ENCODE results near the gene SGO2.
"Not testable (repeated sequence)": the region's sequence is repeated elsewhere in the genome, so short reads cannot be mapped to it uniquely, and the experiment has no call there.

The SGO2 gene

DNA sequence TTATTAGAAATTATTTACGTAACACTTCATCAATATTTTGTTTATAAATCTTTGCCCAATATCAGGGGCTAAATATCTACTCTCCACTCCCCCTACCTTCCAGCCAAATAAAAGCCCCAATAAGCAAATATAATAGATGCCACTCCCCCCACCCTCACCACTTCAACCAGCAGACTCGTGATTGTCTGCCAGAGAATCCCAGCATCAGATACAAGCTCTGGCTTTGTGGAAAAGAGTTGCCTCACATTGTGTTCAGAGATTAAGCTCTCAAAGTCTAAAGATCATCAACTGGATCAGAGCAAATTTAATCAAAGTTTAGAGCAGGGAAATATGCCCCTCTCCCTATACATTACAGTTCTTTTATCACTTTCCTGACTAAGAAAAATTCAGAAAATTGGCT lies 99.3 kb downstream of the SGO2 start:
- no peak overlapping the region for H2BK5ac ChIP-seq (ENCODE audit: low read depth, low read length, poor library complexity, severe bottlenecking)

DNA sequence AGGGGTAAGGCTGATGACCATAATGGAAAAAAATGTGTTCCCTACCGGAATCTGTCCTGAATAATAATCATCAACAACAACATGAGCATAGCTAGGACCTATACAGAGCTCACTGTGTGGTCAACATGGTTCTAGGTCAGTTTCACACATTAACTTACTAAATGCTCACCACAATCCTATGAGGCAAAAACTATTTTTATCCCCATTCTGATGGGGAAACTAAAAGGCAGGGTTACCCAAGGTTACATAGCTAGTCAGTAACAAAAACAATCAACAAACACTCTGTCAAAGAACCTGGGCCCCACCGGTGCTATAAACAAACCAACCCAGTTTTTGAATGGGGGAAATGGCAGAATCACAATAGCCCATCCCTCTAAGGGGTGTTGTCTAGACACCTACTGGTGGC lies 100.0 kb downstream of the SGO2 start:
- Histone ChIP-seq H3K4me1 (ENCODE audit: control insufficient read depth, insufficient read depth, low read depth, low read length) (peaks cover 4% of the 10 kb centered on the region), H2BK120ac (ENCODE audit: low read depth, low read length) (no peak overlapping the region), H3K18ac (ENCODE audit: low read depth in 1 of 2, low read length in 2 of 2) (no peak overlapping the region), H3K14ac (ENCODE audit: low read length in 2 of 2) (no peak overlapping the region), H3K27me3 (ENCODE audit: control insufficient read depth in 1 of 2, insufficient read depth in 1 of 2, low read length in 2 of 2) (no peaks in the 10 kb centered on the region), H3K9me3 (ENCODE audit: control insufficient read depth, low read length) (no peaks in the 10 kb centered on the region), H3K79me1 (replicated peaks; ENCODE audit: low read length, poor library complexity, severe bottlenecking) (no peaks in the 10 kb centered on the region), H3K36me3 (ENCODE audit: control insufficient read depth in 1 of 2, insufficient read depth in 2 of 2, low read depth in 1 of 2, low read length in 2 of 2) (peaks cover 0 to 71% of the 10 kb centered on the region in 2 experiments), H2BK15ac (ENCODE audit: low read depth, poor library complexity, severe bottlenecking) (no peak overlapping the region), H3K23ac (ENCODE audit: low read length in 2 of 2) (no peak overlapping the region), H3K4me3 (ENCODE audit: insufficient read depth in 1 of 2, low read depth in 1 of 2, low read length in 2 of 2) (no peak overlapping the region), H3K9ac (ENCODE audit: low read length) (no peak overlapping the region), H3K4me2 (ENCODE audit: low read length, poor library complexity, severe bottlenecking) (no peak overlapping the region), H2AK5ac (ENCODE audit: low read length, severe bottlenecking) (no peak overlapping the region), H3K4ac (ENCODE audit: low read depth in 1 of 2, low read length in 2 of 2) (no peak overlapping the region), H4K91ac (ENCODE audit: low read length) (no peak overlapping the region), H3K27ac (ENCODE audit: low read length, poor library complexity, severe bottlenecking) (no peak overlapping the region), H2AFZ (ENCODE audit: low read depth, low read length) (no peak overlapping the region), H2BK5ac (ENCODE audit: low read depth, low read length, poor library complexity, severe bottlenecking) (no peak overlapping the region), H4K8ac (ENCODE audit: low read length) (no peak overlapping the region), H2BK12ac (ENCODE audit: low read length in 2 of 2) (no peak overlapping the region)
- WGBS: 84% methylated on average over 2 of the region's 2 CpGs
- peak; percentile 74 for DNase-seq

More for the DNA sequence above, 99.3 kb downstream of the SGO2 start:
- Histone ChIP-seq H3K27ac (ENCODE audit: low read length, poor library complexity, severe bottlenecking) (no peak overlapping the region), H3K9ac (ENCODE audit: low read length) (no peak overlapping the region), H3K18ac (ENCODE audit: low read depth in 1 of 2, low read length in 2 of 2) (no peak overlapping the region), H3K4me2 (ENCODE audit: low read length, poor library complexity, severe bottlenecking) (no peak overlapping the region), H4K8ac (ENCODE audit: low read length) (no peak overlapping the region), H3K4ac (ENCODE audit: low read depth in 1 of 2, low read length in 2 of 2) (no peak overlapping the region), H3K23ac (ENCODE audit: low read length in 2 of 2) (no peak overlapping the region), H2BK120ac (ENCODE audit: low read depth, low read length) (no peak overlapping the region), H3K4me3 (ENCODE audit: insufficient read depth in 1 of 2, low read depth in 1 of 2, low read length in 2 of 2) (no peak overlapping the region), H3K14ac (ENCODE audit: low read length in 2 of 2) (no peak overlapping the region), H3K79me1 (replicated peaks; ENCODE audit: low read length, poor library complexity, severe bottlenecking) (no peaks in the 10 kb centered on the region), H3K4me1 (ENCODE audit: control insufficient read depth, insufficient read depth, low read depth, low read length) (peaks cover 4% of the 10 kb centered on the region), H2BK15ac (ENCODE audit: low read depth, poor library complexity, severe bottlenecking) (no peak overlapping the region), H3K36me3 (ENCODE audit: control insufficient read depth in 1 of 2, insufficient read depth in 2 of 2, low read depth in 1 of 2, low read length in 2 of 2) (peaks cover 0 to 76% of the 10 kb centered on the region in 2 experiments), H3K27me3 (ENCODE audit: control insufficient read depth in 1 of 2, insufficient read depth in 1 of 2, low read length in 2 of 2) (no peaks in the 10 kb centered on the region), H2AFZ (ENCODE audit: low read depth, low read length) (no peak overlapping the region), H2AK5ac (ENCODE audit: low read length, severe bottlenecking) (no peak overlapping the region), H2BK12ac (ENCODE audit: low read length in 2 of 2) (no peak overlapping the region), H3K9me3 (ENCODE audit: control insufficient read depth, low read length) (no peaks in the 10 kb centered on the region), H4K91ac (ENCODE audit: low read length) (no peak overlapping the region)
- no peak for DNase-seq
- 100% methylated on average over 2 of the region's 2 CpGs for WGBS

DNA sequence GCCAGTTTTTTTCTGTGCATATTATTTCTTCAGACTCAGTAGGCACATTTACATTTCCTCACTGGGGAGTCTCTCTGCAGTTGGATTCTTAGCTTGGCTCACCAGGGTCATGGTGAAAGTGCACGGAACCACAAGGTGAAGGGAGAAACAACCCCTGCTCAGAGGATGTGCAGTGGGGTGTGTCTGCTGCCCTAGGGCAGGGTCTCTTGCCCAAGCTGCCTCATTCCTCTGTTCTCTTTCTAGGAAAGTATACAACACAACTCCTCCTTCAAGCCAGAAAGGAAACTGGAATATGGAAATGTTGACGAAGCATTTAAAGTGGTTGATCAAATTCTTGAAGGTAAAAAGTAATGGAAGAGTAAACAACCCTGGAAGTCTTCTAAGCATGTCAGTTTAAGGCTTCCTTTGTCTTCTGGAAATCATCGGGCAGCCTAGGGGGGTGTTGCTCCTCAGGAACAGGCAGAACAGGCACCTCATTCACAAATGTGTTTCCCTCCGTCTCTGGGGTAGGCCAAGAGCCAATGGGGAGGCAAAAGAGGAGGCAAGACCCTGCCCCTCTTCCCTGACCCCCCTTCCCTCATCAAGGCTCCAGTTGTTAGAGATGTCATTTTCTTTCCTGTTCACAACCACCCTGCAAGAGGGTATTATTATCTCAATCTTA lies 101.2 kb downstream of the SGO2 start:
- H4K91ac ChIP-seq (ENCODE audit: low read length): no peak overlapping the region
- no peaks in the 10 kb centered on the region for H3K27me3 ChIP-seq (ENCODE audit: control insufficient read depth in 1 of 2, insufficient read depth in 1 of 2, low read length in 2 of 2)
- H3K4ac ChIP-seq (ENCODE audit: low read depth in 1 of 2, low read length in 2 of 2): no peak overlapping the region
- no peak overlapping the region for H2AK5ac ChIP-seq (ENCODE audit: low read length, severe bottlenecking)
- peak overlapping the region in 1 of 2 experiments; percentile 42 for H2BK12ac ChIP-seq (ENCODE audit: low read length in 2 of 2)
- no peak overlapping the region for H3K4me3 ChIP-seq (ENCODE audit: insufficient read depth in 1 of 2, low read depth in 1 of 2, low read length in 2 of 2)
- H3K14ac ChIP-seq (ENCODE audit: low read length in 2 of 2): peak overlapping the region in 1 of 2 experiments; percentile 84
- no peak overlapping the region for H3K4me2 ChIP-seq (ENCODE audit: low read length, poor library complexity, severe bottlenecking)
- no peaks in the 10 kb centered on the region for H3K9me3 ChIP-seq (ENCODE audit: control insufficient read depth, low read length)
- H4K8ac ChIP-seq (ENCODE audit: low read length): no peak overlapping the region
- WGBS: 93% methylated on average over 4 of the region's 4 CpGs
- H2BK15ac ChIP-seq (ENCODE audit: low read depth, poor library complexity, severe bottlenecking): no peak overlapping the region
- no peak overlapping the region for H3K23ac ChIP-seq (ENCODE audit: low read length in 2 of 2)
- peak overlapping the region in 1 of 2 experiments; percentile 34 for H3K18ac ChIP-seq (ENCODE audit: low read depth in 1 of 2, low read length in 2 of 2)
- no peak overlapping the region for H2BK120ac ChIP-seq (ENCODE audit: low read depth, low read length)
- H3K27ac ChIP-seq (ENCODE audit: low read length, poor library complexity, severe bottlenecking): no peak overlapping the region
- no peaks in the 10 kb centered on the region for H3K79me1 ChIP-seq (replicated peaks; ENCODE audit: low read length, poor library complexity, severe bottlenecking)
- peaks cover 0 to 61% of the 10 kb centered on the region in 2 experiments for H3K36me3 ChIP-seq (ENCODE audit: control insufficient read depth in 1 of 2, insufficient read depth in 2 of 2, low read depth in 1 of 2, low read length in 2 of 2)
- H2BK5ac ChIP-seq (ENCODE audit: low read depth, low read length, poor library complexity, severe bottlenecking): no peak overlapping the region
- DNase-seq: no peak
- no peak overlapping the region for H2AFZ ChIP-seq (ENCODE audit: low read depth, low read length)
- H3K4me1 ChIP-seq (ENCODE audit: control insufficient read depth, insufficient read depth, low read depth, low read length): peaks cover 4% of the 10 kb centered on the region
- H3K9ac ChIP-seq (ENCODE audit: low read length): no peak overlapping the region

DNA sequence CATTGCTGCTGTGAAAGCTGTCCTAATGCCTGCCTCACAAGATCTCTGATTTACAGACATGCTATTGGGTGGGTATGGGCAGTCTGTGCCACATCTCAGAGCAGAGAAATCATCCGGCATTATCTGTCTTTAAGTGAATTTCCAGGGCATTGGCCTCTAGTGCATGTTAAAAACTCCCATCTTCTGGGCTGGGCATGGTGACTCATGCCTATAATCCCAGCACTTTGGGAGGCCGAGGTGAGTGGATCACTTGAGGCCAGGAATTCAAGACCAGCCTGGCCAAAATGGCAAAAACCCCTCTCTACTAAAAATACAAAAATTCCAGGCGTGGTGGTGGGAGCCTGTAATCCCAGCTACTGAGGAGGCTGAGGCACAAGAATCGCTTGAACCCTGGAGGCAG lies 102.5 kb downstream of the SGO2 start:
- H2BK120ac ChIP-seq (ENCODE audit: low read depth, low read length); H2BK15ac ChIP-seq (ENCODE audit: low read depth, poor library complexity, severe bottlenecking); H2AK5ac ChIP-seq (ENCODE audit: low read length, severe bottlenecking); H3K9me3 ChIP-seq (ENCODE audit: control insufficient read depth, low read length); H3K4me3 ChIP-seq (ENCODE audit: insufficient read depth in 1 of 2, low read depth in 1 of 2, low read length in 2 of 2); H3K14ac ChIP-seq (ENCODE audit: low read length in 2 of 2); H3K4me1 ChIP-seq (ENCODE audit: control insufficient read depth, insufficient read depth, low read depth, low read length); H3K4ac ChIP-seq (ENCODE audit: low read depth in 1 of 2, low read length in 2 of 2); H3K9ac ChIP-seq (ENCODE audit: low read length); H3K27ac ChIP-seq (ENCODE audit: low read length, poor library complexity, severe bottlenecking); H3K27me3 ChIP-seq (ENCODE audit: control insufficient read depth in 1 of 2, insufficient read depth in 1 of 2, low read length in 2 of 2); H2AFZ ChIP-seq (ENCODE audit: low read depth, low read length); H3K79me1 ChIP-seq (replicated peaks; ENCODE audit: low read length, poor library complexity, severe bottlenecking); H3K4me2 ChIP-seq (ENCODE audit: low read length, poor library complexity, severe bottlenecking); H2BK12ac ChIP-seq (ENCODE audit: low read length in 2 of 2); H2BK5ac ChIP-seq (ENCODE audit: low read depth, low read length, poor library complexity, severe bottlenecking); H3K23ac ChIP-seq (ENCODE audit: low read length in 2 of 2); H4K8ac ChIP-seq (ENCODE audit: low read length); H4K91ac ChIP-seq (ENCODE audit: low read length); H3K18ac ChIP-seq (ENCODE audit: low read depth in 1 of 2, low read length in 2 of 2): not testable (repeated sequence)
- H3K36me3 ChIP-seq (ENCODE audit: control insufficient read depth in 1 of 2, insufficient read depth in 2 of 2, low read depth in 1 of 2, low read length in 2 of 2): peaks cover 0 to 50% of the 10 kb centered on the region in 2 experiments
- 56% methylated on average over 4 of the region's 4 CpGs for whole genome bisulfite sequencing
- DNase-seq: peak; percentile 24
